Right ventricle myocardium superior (tissue), 1 donor: Measurements from ENCODE around the gene INPP1. TPM values are rescaled to one million over a fixed set of nuclear protein-coding genes. Genes with fewer than 3 reads are reported as not detected.

Source experiments
- ATAC-seq: fragments of 200-7000 bp; cut with Tn5 transposase; one replicate; pipeline ENCODE4 v1.9.1; 2020; ENCODE audit warnings: mild to moderate bottlenecking; ENCODE audit not compliant: poor library complexity
- DNase-seq: peaks from one replicate; pipeline ENCODE4 v3.0.0-alpha.2; 2020
- intact Hi-C: fragments of 100-400 bp; cut with DNase I; formaldehyde crosslinking; loops from one replicate; pipeline ENCODE4 v1.11.2; 2022
- total RNA-seq: library from RNA; stranded (reverse); fragmentation: NEBNext Ultra II Directional; extraction: Animal tissue kit (Norgen Biotek cat#: 25700); gene quantifications from one replicate; pipeline ENCODE4 v1.2.1, GENCODE V29; 2021
- donor health status: DM: no; HTN: yes; CAD: no; lungs with severe emphysema.

Gene INPP1
- total RNA-seq, 1 donor from 2014 or later, result 17.6 TPM

- no peak for DNase-seq
- intact Hi-C loops, result loop anchor here (10.0 kb wide), 1 partner anchor 46 kb away; no protein-coding TSS in a partner anchor
- no peak for ATAC-seq
These were observed 75.3 kb downstream of the INPP1 start for GRCh38 chr2:190418727-190419126.

GRCh38 chr2:190420801-190421200 is 77.4 kb downstream of the INPP1 start:
- intact Hi-C loops, result no loop called here
- ATAC-seq, result no peak
- DNase-seq, result no peak

Other genes starting within 250 kb of the INPP1 start
- 22.5 TPM for gene HIBCH, start 23.8 kb upstream of the INPP1 start, total RNA-seq
- 21.8 TPM for gene MFSD6, start 64.8 kb downstream of the INPP1 start, total RNA-seq
- 1.7 TPM for gene NEMP2, start 191.1 kb downstream of the INPP1 start, total RNA-seq